GM12874 (cell line): ENCODE data around the gene KLF15.

ENCODE experiments used
- TF ChIP-seq, protein P1 (sequence below): IDR thresholded peaks from 2 replicates; pipeline ENCODE4 v1.5.1; 2011; ENCODE audit warnings: low read depth, mild to moderate bottlenecking, control low read depth, low read length, moderate library complexity; ENCODE audit not compliant: insufficient read depth

The KLF15 gene

DNA sequence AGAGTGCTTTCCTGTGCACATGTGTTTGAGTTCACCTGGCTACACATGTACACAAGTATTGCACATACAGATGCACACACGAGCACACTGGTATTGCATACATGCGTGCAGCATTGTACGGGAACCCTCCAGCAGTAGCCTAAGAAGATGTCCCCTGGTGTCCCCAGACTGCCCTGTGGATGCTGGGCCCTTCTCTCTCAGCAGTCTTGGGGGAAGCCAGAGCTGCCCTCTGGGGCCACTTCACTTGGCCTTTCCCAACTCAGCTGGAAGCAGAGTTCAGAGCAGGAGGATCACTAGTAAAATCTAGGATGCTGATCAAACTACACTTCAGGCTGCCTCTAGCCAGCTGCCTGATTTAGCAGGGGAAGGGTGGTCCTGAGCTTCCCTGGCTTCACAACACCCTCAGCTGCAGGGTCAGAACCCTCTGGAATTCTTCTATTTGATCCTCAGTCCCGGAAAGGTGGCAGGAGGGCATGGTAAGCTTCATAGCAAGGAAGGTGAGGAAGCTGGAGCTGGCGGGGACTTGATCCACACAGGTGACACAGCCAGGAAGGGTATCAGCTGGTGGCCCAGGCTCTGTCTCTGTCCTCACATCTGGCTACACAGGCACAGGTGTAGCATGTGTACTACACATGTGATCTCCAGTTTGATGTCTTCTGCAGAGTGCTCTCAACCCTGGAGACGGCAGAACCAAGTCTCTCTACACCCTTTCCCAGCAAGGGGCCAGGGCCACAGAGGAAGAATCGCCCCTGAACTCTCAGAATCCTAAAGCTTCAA, 36.5 kb downstream of the KLF15 start:
- TF ChIP-seq, protein P1, sequence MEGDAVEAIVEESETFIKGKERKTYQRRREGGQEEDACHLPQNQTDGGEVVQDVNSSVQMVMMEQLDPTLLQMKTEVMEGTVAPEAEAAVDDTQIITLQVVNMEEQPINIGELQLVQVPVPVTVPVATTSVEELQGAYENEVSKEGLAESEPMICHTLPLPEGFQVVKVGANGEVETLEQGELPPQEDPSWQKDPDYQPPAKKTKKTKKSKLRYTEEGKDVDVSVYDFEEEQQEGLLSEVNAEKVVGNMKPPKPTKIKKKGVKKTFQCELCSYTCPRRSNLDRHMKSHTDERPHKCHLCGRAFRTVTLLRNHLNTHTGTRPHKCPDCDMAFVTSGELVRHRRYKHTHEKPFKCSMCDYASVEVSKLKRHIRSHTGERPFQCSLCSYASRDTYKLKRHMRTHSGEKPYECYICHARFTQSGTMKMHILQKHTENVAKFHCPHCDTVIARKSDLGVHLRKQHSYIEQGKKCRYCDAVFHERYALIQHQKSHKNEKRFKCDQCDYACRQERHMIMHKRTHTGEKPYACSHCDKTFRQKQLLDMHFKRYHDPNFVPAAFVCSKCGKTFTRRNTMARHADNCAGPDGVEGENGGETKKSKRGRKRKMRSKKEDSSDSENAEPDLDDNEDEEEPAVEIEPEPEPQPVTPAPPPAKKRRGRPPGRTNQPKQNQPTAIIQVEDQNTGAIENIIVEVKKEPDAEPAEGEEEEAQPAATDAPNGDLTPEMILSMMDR: no peak

DNA sequence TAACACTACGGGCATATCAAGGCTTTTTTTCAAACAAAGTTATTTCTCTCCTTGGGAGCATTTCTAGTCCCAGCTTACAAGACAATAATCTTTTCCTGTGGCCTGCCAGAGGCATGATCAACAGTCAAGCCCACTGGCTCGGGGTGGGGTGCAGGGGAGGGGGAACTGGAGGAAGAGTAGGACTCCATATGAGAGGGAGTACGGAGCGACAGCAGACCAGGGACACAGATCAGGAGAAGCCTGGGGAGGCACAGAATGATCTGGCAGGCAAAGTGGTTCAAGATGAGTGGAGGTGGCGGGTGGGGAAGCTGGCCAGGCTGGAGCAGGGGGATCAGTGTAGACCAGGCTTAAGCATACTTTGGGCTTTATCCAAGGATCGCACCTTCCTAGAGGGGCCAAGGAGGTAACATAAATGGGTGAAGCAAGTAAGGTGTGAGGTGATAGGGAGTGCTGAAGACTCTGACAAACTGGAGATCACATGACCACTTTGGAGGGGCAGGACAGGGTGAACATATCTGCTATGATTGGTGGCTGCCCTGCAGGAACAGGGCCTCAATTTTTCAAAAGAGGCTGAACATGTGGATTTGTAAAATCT, 37.4 kb downstream of the KLF15 start:
- TF ChIP-seq, protein P1: no peak

DNA sequence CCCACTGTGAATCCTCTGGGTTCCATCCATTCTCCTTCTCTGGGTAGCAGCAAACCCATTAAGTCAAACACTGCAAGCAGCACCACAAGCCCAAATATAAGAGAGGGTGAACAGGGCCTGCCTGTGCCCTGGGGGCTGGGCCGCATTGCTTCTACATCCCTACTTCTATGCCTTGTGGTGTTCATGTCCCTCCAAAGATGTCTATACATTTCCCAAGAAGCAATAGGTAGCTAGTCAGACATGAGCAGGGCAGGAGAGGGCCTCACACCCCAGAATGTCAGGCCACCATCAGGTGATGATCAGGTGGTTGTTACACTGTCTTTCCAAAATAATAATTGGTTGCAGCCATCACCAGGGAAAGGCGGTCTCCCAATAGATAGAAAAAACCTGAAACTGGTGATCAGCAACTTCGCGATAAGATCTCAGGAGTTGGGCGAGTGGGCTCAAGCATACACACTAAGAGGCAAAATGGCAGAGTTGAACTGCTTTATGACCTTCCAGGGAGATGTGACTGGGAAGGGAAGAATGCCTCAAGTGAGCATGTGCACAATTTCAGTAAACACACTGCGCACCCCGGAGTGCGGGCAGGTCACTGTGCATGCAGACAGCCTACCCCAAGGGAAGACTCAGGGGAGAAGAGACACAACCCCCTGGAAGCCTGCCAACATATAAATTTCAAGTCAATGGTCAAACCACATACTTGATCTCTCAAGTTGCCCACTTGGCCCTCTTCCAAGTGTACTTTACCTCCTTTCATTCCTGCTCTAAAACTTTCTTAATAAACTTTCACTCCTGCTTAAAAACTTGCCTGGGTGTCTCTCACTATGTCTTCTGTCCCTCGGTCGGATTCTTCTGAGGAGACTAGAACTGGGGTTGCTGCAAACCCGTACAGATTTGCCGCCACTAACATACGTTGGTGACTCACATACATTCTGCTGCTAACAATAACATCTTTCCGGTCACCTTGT, 39.9 kb downstream of the KLF15 start:
- TF ChIP-seq, protein P1: no peak

DNA sequence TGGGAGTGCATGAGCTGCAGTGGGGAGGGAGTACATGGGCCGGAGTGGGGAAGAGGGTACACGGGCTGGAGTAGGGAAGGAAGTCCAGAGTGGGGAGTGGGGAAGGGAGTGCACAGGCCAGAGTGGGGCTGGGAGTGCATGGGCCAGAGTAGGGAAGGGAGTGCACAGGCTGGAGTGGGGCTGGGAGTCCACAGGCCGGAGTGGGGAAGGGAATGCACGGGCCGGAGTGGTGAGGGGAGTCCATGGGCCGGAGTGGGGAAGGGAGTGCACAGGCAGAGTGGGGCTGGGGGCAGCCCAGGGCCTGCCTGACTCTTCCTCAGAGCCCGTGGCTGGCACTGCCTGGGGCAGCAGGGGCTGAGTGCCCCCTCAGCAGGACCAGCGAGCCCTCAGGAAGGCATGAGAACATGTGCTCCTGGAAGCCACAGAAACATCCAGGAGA, 40.7 kb downstream of the KLF15 start:
- TF ChIP-seq, protein P1: no peak

DNA sequence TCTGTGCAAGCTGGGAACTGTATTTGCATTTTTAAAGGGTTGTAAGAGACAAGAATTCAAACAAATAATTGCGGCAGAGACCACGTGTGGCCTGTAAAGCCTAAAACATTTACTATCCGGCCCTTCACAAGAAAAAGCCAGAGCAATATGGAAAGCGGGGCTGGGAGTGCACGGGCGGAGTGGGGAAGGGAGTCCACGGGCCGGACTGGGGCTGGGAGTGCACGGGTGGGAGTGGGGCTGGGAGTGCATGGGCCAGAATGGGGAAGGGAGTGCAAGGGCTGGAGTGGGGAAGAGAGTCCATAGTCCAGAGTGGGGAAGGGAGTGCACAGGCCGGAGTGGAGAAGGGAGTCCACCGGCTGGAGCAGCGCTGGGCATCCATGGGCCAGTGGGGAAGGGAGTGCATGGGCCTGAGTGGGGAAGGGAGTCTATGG, 41.2 kb downstream of the KLF15 start:
- TF ChIP-seq, protein P1: no peak

DNA sequence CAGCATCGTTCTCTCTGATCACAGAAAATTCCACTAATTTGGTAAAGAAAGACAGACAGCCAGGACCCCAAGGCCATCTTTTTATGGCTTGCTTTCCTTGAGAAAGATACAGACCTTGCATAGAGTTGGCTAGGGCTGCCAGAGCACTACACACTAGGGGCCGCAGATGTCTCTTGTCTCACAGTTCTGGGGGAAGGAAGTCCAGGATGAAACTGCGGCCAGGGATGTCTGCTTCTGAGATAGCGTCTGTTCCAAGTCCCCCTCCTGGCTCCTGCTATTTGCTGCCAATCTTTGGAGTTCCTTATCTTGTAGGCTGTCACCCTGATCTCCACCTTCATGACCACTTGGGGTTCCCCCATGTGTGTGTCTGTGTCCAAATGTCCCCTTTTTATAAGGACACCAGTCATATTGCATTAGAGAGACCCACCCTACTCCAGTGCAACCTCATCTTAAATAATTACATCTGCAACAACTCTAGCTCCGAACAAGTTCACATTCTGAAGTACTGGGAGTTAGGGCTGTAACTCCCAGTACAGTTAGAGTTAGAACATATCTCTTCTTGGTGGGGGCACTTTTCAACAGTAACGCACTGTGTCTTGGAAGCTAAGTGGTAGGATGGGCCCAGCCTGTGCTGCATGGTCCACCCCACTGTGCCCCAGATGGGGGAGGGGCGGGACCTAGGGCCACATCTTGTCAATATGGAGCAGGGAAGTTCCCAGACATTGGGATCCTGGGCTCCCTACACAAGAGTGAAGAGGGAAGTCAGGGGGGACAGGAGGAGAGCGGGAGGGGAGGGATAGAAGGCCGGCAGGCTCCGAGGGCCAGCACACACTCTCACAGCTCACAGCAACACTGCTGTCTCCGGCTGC, 42.2 kb downstream of the KLF15 start:
- TF ChIP-seq, protein P1: no peak
